ENCODE measurements around the gene WWC2.

WWC2 gene

GRCh38 chr4:183098723-183099536 lies at the start of gene WWC2:
TSS of gene WWC2 (plus strand) at chr4:183099257. CDS start at chr4:183099492, 235 bp downstream.
- DNase-seq (ENCODE audit: low spot score), result peak; percentile 20

- no peak for DNase-seq (ENCODE audit: low spot score)
Observed at GRCh38 chr4:183053681-183054080, 45.4 kb upstream of the WWC2 start.

GRCh38 chr4:183057255-183057654 lies 41.8 kb upstream of the WWC2 start:
- no peak for DNase-seq (ENCODE audit: low spot score)

- no peak for DNase-seq (ENCODE audit: low spot score)
Observed at GRCh38 chr4:183059797-183060196, 39.3 kb upstream of the WWC2 start.

GRCh38 chr4:183068502-183068901 lies 30.6 kb upstream of the WWC2 start:
- no peak for DNase-seq (ENCODE audit: low spot score)

- DNase-seq (ENCODE audit: low spot score), result no peak
Observed at GRCh38 chr4:183071222-183071621, 27.8 kb upstream of the WWC2 start.

GRCh38 chr4:183072176-183072575 lies 26.9 kb upstream of the WWC2 start:
- no peak for DNase-seq (ENCODE audit: low spot score)

- DNase-seq (ENCODE audit: low spot score), result no peak
Observed at GRCh38 chr4:183073838-183074145, 25.3 kb upstream of the WWC2 start.

- no peak for DNase-seq (ENCODE audit: low spot score)
Observed at GRCh38 chr4:183074288-183074990, 24.6 kb upstream of the WWC2 start.

- DNase-seq (ENCODE audit: low spot score), result no peak
Observed at GRCh38 chr4:183078634-183079033, 20.4 kb upstream of the WWC2 start.

- no peak for DNase-seq (ENCODE audit: low spot score)
Observed at GRCh38 chr4:183080372-183081115, 18.5 kb upstream of the WWC2 start.

- no peak for DNase-seq (ENCODE audit: low spot score)
Observed at GRCh38 chr4:183081116-183081469, 18.0 kb upstream of the WWC2 start.

GRCh38 chr4:183082053-183082452 lies 17.0 kb upstream of the WWC2 start:
- DNase-seq (ENCODE audit: low spot score), result no peak

- DNase-seq (ENCODE audit: low spot score), result no peak
Observed at GRCh38 chr4:183094393-183095198, 4.5 kb upstream of the WWC2 start.

- DNase-seq (ENCODE audit: low spot score), result no peak
Observed at GRCh38 chr4:183095199-183095512, 3.9 kb upstream of the WWC2 start.

GRCh38 chr4:183096276-183096965 lies 2.6 kb upstream of the WWC2 start:
- no peak for DNase-seq (ENCODE audit: low spot score)

- DNase-seq (ENCODE audit: low spot score), result no peak
Observed at GRCh38 chr4:183097231-183098018, 1.6 kb upstream of the WWC2 start.

GRCh38 chr4:183098019-183098722 lies 886 bp upstream of the WWC2 start:
- DNase-seq (ENCODE audit: low spot score), result no peak

- DNase-seq (ENCODE audit: low spot score), result no peak
Observed at GRCh38 chr4:183099537-183100297, 660 bp downstream of the WWC2 start.

GRCh38 chr4:183100298-183100599 lies 1.2 kb downstream of the WWC2 start:
- no peak for DNase-seq (ENCODE audit: low spot score)

All from activated CD4-positive, alpha-beta T cell treated with anti-CD3 and anti-CD28 coated beads, Interleukin-2, Interleukin-4, amounts not matched to agents 100 ng/mL and 50 ng/mL, durations not matched to agents 16 hours and 8 hours (primary cell).